GM18870 (cell line): ENCODE data around the gene PCDHB11.
"Not testable (repeated sequence)": the region's sequence is repeated elsewhere in the genome, so short reads cannot be mapped to it uniquely, and the experiment has no call there.

Source experiments
- ATAC-seq: cut with Tn5 transposase; IDR thresholded peaks from one replicate; pipeline ENCODE4 v1.9.1; 2021; ENCODE audit warnings: moderate library complexity; ENCODE audit not compliant: unreplicated experiment

The PCDHB11 gene

GRCh38 chr5:141236516-141237313 is 37.3 kb downstream of the PCDHB11 start:
- ATAC-seq: no peak

- ATAC-seq: no peak
Observed at GRCh38 chr5:141241496-141241895, 42.1 kb downstream of the PCDHB11 start.

- no peak for ATAC-seq
Observed at GRCh38 chr5:141245250-141245717, 45.9 kb downstream of the PCDHB11 start, which contains the start of gene PCDHB15. Gene PCDHB15 (plus strand): TSS chr5:141245395. CDS start chr5:141245579, 184 bp downstream.

GRCh38 chr5:141246971-141247370 is 47.5 kb downstream of the PCDHB11 start:
- not testable (repeated sequence) for ATAC-seq

GRCh38 chr5:141247434-141247833 is 48.0 kb downstream of the PCDHB11 start:
- ATAC-seq: not testable (repeated sequence)

- no peak for ATAC-seq
Observed at GRCh38 chr5:141250576-141250975, 51.1 kb downstream of the PCDHB11 start.
